K562 (cell line): Measurements from ENCODE around the gene UBE2D3. TPM values are rescaled to one million over a fixed set of nuclear protein-coding genes. Genes with fewer than 3 reads are reported as not detected.

Experiments
- GATAD2B ChIP-seq: fragments of 450-650 bp; IDR thresholded peaks from 2 replicates; pipeline ENCODE4 v1.6.1; 2017; ENCODE audit warnings: mild to moderate bottlenecking, borderline replicate concordance
- HSF4 ChIP-seq: fragments of 250-450 bp; sonication (Bioruptor Pico); IDR thresholded peaks from 2 replicates; pipeline ENCODE4 v2.1.2; 2022; ENCODE audit warnings: mild to moderate bottlenecking, moderate library complexity, borderline replicate concordance
- MAFG ChIP-seq: fragments of 450-650 bp; conservative IDR thresholded peaks from 2 replicates; pipeline ENCODE4 v1.6.1; 2016; ENCODE audit warnings: missing genetic modification characterization, missing compliant biosample characterization
- MYBL2 ChIP-seq, 2 experiments: fragments of 450-650 bp in 1 of 2; sonication (generic) in 1 of 2; formaldehyde crosslinking in 1 of 2; IDR thresholded peaks; 2 replicates each; pipeline versions ENCODE4 v1.6.1 to v1.8.1; 2017 to 2022; ENCODE audit warnings: borderline replicate concordance in 1 of 2, inconsistent platforms in 1 of 2, low read depth in 1 of 2, mild to moderate bottlenecking in 1 of 2, missing genetic modification reagents in 1 of 2, moderate library complexity in 1 of 2
- NFE2 ChIP-seq: IDR thresholded peaks from 2 replicates; pipeline ENCODE4 v1.6.1; 2014; ENCODE audit warnings: antibody characterized with exemption, low read depth
- NFE2L1 ChIP-seq: fragments of 450-650 bp; IDR thresholded peaks from 2 replicates; pipeline ENCODE4 v1.6.1; 2016; ENCODE audit warnings: missing genetic modification characterization, low read depth, mild to moderate bottlenecking, missing compliant biosample characterization, moderate library complexity, borderline replicate concordance
- PRPF4 ChIP-seq: fragments of 200-400 bp; formaldehyde crosslinking; IDR thresholded peaks from one replicate; pipeline ENCODE4 v1.6.1; 2017; ENCODE audit warnings: low read length, low read depth, mild to moderate bottlenecking; ENCODE audit not compliant: insufficient read depth, poor library complexity, severe bottlenecking
- RAD51 ChIP-seq: fragments of 450-650 bp; IDR thresholded peaks from 2 replicates; pipeline ENCODE4 v1.7.1; 2016; ENCODE audit warnings: low read depth, mild to moderate bottlenecking, borderline replicate concordance
- TCFL5 ChIP-seq: fragments of 250-450 bp; sonication (Bioruptor Pico); conservative IDR thresholded peaks from 2 replicates; pipeline ENCODE4 v1.6.1; 2021; ENCODE audit warnings: mild to moderate bottlenecking, moderate library complexity, matching md5 sums
- XRCC4 ChIP-seq: IDR thresholded peaks from one replicate; pipeline ENCODE4 v1.6.1; 2011; ENCODE audit not compliant: insufficient read depth, insufficient read length; ENCODE audit errors: extremely low read depth
- ZNF224 ChIP-seq: sonication (generic); formaldehyde crosslinking; IDR thresholded peaks from 2 replicates; pipeline ENCODE4 v1.8.0; 2022; ENCODE audit warnings: mild to moderate bottlenecking, missing genetic modification reagents
- ZNF24 ChIP-seq: fragments of 450-650 bp; IDR thresholded peaks from 2 replicates; pipeline ENCODE4 v1.6.1; 2016
- ZNF316 ChIP-seq: fragments of 450-650 bp; IDR thresholded peaks from 2 replicates; pipeline ENCODE4 v1.6.1; 2016
- polyA plus RNA-seq, 8 experiments: library from polyadenylated mRNA; depleted of rRNA in 4 of 8; stranded (reverse) in 5 of 8; unstranded in 3 of 8; fragments of >200 nt; fragmentation: Nextera tagmentation in 2 of 8; fragmentation: Illumina TruSeq in 1 of 8; extraction: Ambion mirVana in 2 of 8; extraction: Trizol in 1 of 8; gene quantifications; 2 replicates each; pipeline versions ENCODE4 v1.2.1 to v1.2.3, GENCODE V29; 2011 to 2014; ENCODE audit warnings: inconsistent platforms in 1 of 8, missing spikeins in 1 of 8
- total RNA-seq, 7 experiments: library from RNA; depleted of rRNA in 6 of 7; stranded (reverse); fragments of >200 nt in 6 of 7; fragmentation: Illumina TruSeq in 2 of 7; extraction: Trizol in 2 of 7; gene quantifications; 2 replicates each; pipeline versions ENCODE4 v1.2.1 to v1.2.3, GENCODE V29; 2011 to 2021; ENCODE audit warnings: low replicate concordance in 1 of 7
- TF ChIP-seq, protein P1 (sequence below), 2 experiments: fragments of 450-650 bp; IDR thresholded peaks; 2 replicates each; pipeline ENCODE4 v1.6.1; 2016; ENCODE audit warnings: mild to moderate bottlenecking in 2 of 2, borderline replicate concordance in 1 of 2, low read depth in 1 of 2, moderate library complexity in 1 of 2
- TF ChIP-seq, protein P2 (sequence below): fragments of 450-650 bp; IDR thresholded peaks from 2 replicates; pipeline ENCODE4 v1.6.1; 2016; ENCODE audit warnings: mild to moderate bottlenecking
- TF ChIP-seq, protein P3 (sequence below): sonication (generic); formaldehyde crosslinking; IDR thresholded peaks from 2 replicates; pipeline ENCODE4 v1.8.0; 2022; ENCODE audit warnings: mild to moderate bottlenecking, missing genetic modification reagents

Gene UBE2D3
- total and polyA plus RNA-seq, 9 of the 15 experiments (the other 6 are each of a cell fraction or from before 2014, with no cell fraction given): 191 to 618 (median 292) TPM

DNA sequence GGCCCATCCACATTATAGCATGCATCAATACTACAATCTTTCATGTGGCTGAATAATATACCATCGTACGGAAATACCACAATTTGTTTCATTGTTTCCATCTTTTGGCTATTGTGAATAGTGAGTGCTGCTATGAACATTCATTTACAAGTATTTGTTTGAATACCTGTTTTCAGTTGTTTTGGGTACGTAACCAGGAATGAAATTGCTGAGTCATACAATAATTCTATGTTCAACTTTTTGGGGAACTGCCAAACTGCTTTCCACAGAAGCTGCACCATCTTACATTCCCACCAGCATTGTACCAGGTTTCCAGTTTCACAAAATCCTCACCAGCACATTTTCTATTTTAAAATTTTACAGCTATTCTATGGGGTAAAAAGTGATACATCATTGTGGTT lies 38.0 kb downstream of the UBE2D3 start (continued):
- TF ChIP-seq PRPF4 (no peak), GATAD2B (0 out of 2 replicates have a peak, but pooled peaks have one; percentile 45), NFE2 (peak; percentile 92), ZNF24 (no peak), MYBL2 (IDR thresholded peaks at IDR 0.05; ENCODE audit: low read depth) (0 out of 2 replicates have a peak, but pooled peaks have one; percentile 29), MYBL2 (CRISPR knock-in tag; IDR thresholded peaks at IDR 0.05; ENCODE audit: borderline replicate concordance) (no peak), NFE2L1 (tag) (peak; percentile 90), ZNF316 (peak; percentile 99), MAFG (tag) (peak; percentile 98), HSF4 (CRISPR knock-in tag) (no peak), XRCC4 (no peak), ZNF224 (CRISPR knock-in tag) (no peak), RAD51 (no peak), TCFL5 (CRISPR knock-in tag) (no peak)
- TF ChIP-seq, protein P1, sequence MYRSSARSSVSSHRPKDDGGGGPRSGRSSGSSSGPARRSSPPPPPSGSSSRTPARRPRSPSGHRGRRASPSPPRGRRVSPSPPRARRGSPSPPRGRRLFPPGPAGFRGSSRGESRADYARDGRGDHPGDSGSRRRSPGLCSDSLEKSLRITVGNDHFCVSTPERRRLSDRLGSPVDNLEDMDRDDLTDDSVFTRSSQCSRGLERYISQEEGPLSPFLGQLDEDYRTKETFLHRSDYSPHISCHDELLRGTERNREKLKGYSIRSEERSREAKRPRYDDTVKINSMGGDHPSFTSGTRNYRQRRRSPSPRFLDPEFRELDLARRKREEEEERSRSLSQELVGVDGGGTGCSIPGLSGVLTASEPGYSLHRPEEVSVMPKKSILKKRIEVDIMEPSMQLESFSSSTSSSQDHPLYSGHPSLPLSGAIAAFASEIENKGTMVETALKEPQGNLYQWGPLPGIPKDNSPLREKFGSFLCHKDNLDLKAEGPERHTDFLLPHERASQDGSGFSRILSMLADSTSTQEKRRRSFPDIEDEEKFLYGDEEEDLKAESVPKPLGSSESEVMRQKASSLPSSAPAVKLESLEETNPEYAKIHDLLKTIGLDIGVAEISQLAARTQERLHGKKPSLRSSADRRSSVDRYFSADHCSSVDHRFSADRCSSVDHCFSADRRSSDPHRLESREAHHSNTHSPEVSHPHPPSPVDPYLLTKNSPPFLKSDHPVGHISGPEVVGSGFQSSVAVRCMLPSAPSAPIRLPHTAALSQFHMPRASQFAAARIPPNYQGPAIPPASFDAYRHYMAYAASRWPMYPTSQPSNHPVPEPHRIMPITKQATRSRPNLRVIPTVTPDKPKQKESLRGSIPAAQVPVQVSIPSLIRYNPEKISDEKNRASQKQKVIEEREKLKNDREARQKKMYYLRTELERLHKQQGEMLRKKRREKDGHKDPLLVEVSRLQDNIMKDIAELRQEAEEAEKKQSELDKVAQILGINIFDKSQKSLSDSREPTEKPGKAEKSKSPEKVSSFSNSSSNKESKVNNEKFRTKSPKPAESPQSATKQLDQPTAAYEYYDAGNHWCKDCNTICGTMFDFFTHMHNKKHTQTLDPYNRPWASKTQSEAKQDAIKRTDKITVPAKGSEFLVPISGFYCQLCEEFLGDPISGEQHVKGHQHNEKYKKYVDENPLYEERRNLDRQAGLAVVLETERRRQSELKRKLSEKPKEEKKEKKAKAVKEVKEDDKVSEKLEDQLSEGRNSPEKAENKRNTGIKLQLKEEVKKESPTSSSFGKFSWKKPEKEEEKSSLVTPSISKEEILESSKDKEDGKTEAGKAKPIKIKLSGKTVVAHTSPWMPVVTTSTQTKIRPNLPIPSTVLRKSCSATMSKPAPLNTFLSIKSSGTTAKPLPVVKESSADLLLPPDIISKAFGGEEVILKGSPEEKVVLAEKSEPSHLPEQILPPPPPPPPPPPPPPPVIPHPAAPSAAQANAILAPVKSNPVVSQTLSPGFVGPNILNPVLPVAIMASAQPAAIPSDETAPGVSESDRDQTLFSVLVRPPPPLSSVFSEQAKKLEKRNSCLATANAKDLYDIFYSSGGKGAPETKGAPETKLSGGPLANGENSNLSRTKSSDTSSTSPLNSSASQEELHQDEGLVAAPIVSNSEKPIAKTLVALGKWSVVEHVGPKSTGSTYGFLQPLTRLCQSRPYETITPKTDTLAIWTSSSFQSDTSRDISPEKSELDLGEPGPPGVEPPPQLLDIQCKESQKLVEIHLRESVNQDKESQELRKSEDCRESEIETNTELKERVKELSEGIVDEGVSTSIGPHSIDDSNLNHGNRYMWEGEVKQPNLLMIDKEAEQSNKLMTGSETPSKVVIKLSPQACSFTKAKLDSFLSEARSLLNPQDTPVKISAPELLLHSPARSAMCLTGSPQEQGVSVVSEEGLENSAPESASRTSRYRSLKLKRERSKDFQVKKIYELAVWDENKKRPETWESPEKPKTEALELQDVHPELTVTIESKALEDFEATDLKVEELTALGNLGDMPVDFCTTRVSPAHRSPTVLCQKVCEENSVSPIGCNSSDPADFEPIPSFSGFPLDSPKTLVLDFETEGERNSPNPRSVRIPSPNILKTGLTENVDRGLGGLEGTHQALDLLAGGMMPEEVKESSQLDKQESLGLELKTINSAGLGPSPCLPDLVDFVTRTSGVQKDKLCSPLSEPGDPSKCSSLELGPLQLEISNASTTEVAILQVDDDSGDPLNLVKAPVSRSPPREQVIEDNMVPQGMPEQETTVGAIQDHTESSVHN (IDR thresholded peaks at IDR 0.05; ENCODE audit: borderline replicate concordance in 1 of 2, low read depth in 1 of 2): no peak
- TF ChIP-seq, protein P2, sequence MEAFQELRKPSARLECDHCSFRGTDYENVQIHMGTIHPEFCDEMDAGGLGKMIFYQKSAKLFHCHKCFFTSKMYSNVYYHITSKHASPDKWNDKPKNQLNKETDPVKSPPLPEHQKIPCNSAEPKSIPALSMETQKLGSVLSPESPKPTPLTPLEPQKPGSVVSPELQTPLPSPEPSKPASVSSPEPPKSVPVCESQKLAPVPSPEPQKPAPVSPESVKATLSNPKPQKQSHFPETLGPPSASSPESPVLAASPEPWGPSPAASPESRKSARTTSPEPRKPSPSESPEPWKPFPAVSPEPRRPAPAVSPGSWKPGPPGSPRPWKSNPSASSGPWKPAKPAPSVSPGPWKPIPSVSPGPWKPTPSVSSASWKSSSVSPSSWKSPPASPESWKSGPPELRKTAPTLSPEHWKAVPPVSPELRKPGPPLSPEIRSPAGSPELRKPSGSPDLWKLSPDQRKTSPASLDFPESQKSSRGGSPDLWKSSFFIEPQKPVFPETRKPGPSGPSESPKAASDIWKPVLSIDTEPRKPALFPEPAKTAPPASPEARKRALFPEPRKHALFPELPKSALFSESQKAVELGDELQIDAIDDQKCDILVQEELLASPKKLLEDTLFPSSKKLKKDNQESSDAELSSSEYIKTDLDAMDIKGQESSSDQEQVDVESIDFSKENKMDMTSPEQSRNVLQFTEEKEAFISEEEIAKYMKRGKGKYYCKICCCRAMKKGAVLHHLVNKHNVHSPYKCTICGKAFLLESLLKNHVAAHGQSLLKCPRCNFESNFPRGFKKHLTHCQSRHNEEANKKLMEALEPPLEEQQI: peak; percentile 47; the same call in 1 of the 2 replicates
- TF ChIP-seq, protein P3, sequence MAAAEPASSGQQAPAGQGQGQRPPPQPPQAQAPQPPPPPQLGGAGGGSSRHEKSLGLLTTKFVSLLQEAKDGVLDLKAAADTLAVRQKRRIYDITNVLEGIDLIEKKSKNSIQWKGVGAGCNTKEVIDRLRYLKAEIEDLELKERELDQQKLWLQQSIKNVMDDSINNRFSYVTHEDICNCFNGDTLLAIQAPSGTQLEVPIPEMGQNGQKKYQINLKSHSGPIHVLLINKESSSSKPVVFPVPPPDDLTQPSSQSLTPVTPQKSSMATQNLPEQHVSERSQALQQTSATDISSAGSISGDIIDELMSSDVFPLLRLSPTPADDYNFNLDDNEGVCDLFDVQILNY (CRISPR knock-in tag): no peak
